NCI-H1417 treated with DMSO at 0.1 percent for 48 hours (cell line): ENCODE measurements around the gene SORBS2.
"Not testable (repeated sequence)": the region's sequence is repeated elsewhere in the genome, so short reads cannot be mapped to it uniquely, and the experiment has no call there.

Experiments
- DNase-seq: peaks from one replicate; lab custom pipeline; 2025; lab: John Stamatoyannopoulos, UW

Gene SORBS2

GRCh38 chr4:185585211-185585610 lies 226.8 kb downstream of the SORBS2 start:
- DNase-seq: no peak

GRCh38 chr4:185583813-185584212 lies 228.2 kb downstream of the SORBS2 start:
- no peak for DNase-seq

- DNase-seq: no peak
These were observed 229.2 kb downstream of the SORBS2 start for GRCh38 chr4:185582651-185583400.

- no peak for DNase-seq
These were observed 231.3 kb downstream of the SORBS2 start for GRCh38 chr4:185580699-185581098.

GRCh38 chr4:185578284-185578683 lies 233.7 kb downstream of the SORBS2 start:
- no peak for DNase-seq

GRCh38 chr4:185576962-185577950 lies 234.7 kb downstream of the SORBS2 start:
- DNase-seq: no peak

- DNase-seq: no peak
These were observed 235.6 kb downstream of the SORBS2 start for GRCh38 chr4:185576314-185576961.

- no peak for DNase-seq
These were observed 238.3 kb downstream of the SORBS2 start for GRCh38 chr4:185573651-185574199.

- no peak for DNase-seq
These were observed 241.3 kb downstream of the SORBS2 start for GRCh38 chr4:185570727-185571126.

- no peak for DNase-seq
These were observed 244.3 kb downstream of the SORBS2 start for GRCh38 chr4:185567381-185568376.

GRCh38 chr4:185566972-185567371 lies 245.0 kb downstream of the SORBS2 start:
- no peak for DNase-seq

- no peak for DNase-seq
These were observed 245.6 kb downstream of the SORBS2 start for GRCh38 chr4:185566425-185566824.

GRCh38 chr4:185565696-185566095 lies 246.3 kb downstream of the SORBS2 start:
- DNase-seq: no peak

GRCh38 chr4:185564349-185564748 lies 247.6 kb downstream of the SORBS2 start:
- no peak for DNase-seq

GRCh38 chr4:185562531-185562930 lies 249.5 kb downstream of the SORBS2 start:
- DNase-seq: no peak

GRCh38 chr4:185560316-185560715 lies 251.7 kb downstream of the SORBS2 start:
- DNase-seq: no peak

GRCh38 chr4:185559915-185560281 lies 252.1 kb downstream of the SORBS2 start:
- no peak for DNase-seq

- not testable (repeated sequence) for DNase-seq
These were observed 252.6 kb downstream of the SORBS2 start for GRCh38 chr4:185559251-185559914.

- DNase-seq: no peak
These were observed 257.4 kb downstream of the SORBS2 start for GRCh38 chr4:185554365-185555126.

GRCh38 chr4:185552254-185552653 lies 259.7 kb downstream of the SORBS2 start:
- no peak for DNase-seq
